HL-60 (cell line): ENCODE data around the gene DCLK2.

Experiments used
- DNase-seq, 2 experiments: peaks; one replicate each; pipeline ENCODE4 v3.0.0-alpha.2; 2010 to 2020; ENCODE audit warnings: low read depth in 1 of 2, low spot score in 1 of 2
- H3K27ac ChIP-seq: fragments of 250-450 bp; sonication (Bioruptor Pico); replicated peaks from 2 replicates; pipeline ENCODE4 v1.5.1; 2020; ENCODE audit warnings: mild to moderate bottlenecking, moderate library complexity
- H3K27me3 ChIP-seq: fragments of 250-450 bp; sonication (Bioruptor Pico); 2 replicates; pipeline ENCODE4 v1.5.1; 2021; ENCODE audit warnings: mild to moderate bottlenecking, moderate library complexity; ENCODE audit not compliant: insufficient read depth, poor library complexity, severe bottlenecking
- H3K4me3 ChIP-seq: replicated peaks from 2 replicates; pipeline ENCODE4 v1.5.1; 2011; ENCODE audit warnings: mild to moderate bottlenecking, control low read depth, low read length; ENCODE audit not compliant: insufficient read depth
- CTCF ChIP-seq: IDR thresholded peaks from one replicate; pipeline ENCODE4 v1.5.1; 2011; ENCODE audit warnings: low read length, control low read depth, inconsistent platforms; ENCODE audit not compliant: insufficient read depth
- GABPA ChIP-seq: IDR thresholded peaks from 2 replicates; pipeline ENCODE4 v1.6.1; 2012; ENCODE audit warnings: low read depth
- POLR2AphosphoS5 ChIP-seq: IDR thresholded peaks from 2 replicates; pipeline ENCODE4 v1.6.1; 2012; ENCODE audit warnings: low read depth
- REST ChIP-seq: IDR thresholded peaks from 2 replicates; pipeline ENCODE4 v1.6.1; 2012; ENCODE audit warnings: low read depth; ENCODE audit not compliant: insufficient replicate concordance
- SPI1 ChIP-seq: IDR thresholded peaks from 2 replicates; pipeline ENCODE4 v1.6.1; 2012; ENCODE audit warnings: low read depth, mild to moderate bottlenecking, borderline replicate concordance

Gene DCLK2

DNA sequence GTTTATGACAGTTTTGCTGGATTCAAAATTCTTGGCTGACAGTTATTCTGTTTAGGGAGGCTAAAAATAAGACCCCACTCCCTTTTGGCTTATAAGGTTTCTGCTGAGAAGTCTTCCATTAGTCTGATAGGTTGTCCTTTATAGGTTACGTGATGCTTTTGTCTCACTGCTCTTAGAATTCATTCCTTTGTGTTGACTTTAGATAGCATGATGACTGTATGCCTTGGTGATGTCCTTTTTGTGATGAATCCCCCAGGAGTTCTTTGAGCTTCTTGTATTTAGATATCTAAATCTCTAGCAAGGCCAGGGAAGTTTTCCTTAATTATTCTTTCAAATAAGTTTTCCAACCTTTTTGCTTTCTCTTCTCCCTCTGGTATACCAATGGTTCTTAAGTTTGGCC is 36.4 kb downstream of the DCLK2 start:
- TF ChIP-seq REST (no peak), GABPA (no peak), SPI1 (no peak), CTCF (no peak), POLR2AphosphoS5 (no peak)
- H3K27ac ChIP-seq = no peak overlapping the region
- no peak for DNase-seq
- H3K27me3 ChIP-seq = no peaks in the 10 kb centered on the region
- H3K4me3 ChIP-seq = no peak overlapping the region

DNA sequence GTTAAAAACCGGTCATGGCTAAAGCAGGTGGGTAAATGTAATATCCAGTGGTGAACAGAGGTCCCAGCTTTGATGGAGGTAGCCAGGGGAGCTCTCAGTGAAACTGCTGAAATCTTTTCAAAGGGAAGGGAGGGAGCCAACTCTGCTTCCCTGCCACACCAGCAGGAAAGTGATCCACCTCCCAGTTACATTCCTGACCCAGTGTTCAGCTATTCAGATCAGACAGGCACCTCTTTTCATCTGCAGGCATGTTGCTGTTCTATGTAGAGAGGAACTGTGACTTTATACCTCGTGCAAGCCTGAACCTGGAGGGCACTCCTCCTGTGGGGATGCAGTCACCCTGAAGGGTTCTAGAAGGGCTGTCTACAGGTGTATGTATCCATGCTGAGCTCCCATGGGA is 37.6 kb downstream of the DCLK2 start:
- no peak for DNase-seq
- H3K27me3 ChIP-seq = no peaks in the 10 kb centered on the region
- TF ChIP-seq GABPA (no peak), REST (no peak), POLR2AphosphoS5 (no peak), CTCF (no peak), SPI1 (no peak)
- no peak overlapping the region for H3K27ac ChIP-seq
- no peak overlapping the region for H3K4me3 ChIP-seq

GRCh38 chr4:150116506-150116905 is 38.3 kb downstream of the DCLK2 start:
- H3K27ac ChIP-seq = no peak overlapping the region

More at GRCh38 chr4:150116506-150116905, 38.3 kb downstream of the DCLK2 start:
- Histone ChIP-seq H3K4me3 (no peak overlapping the region), H3K27me3 (no peaks in the 10 kb centered on the region)
- TF ChIP-seq CTCF (no peak), GABPA (no peak), SPI1 (no peak), POLR2AphosphoS5 (no peak), REST (no peak)
- DNase-seq = no peak
